HG03520 (cell line): ENCODE measurements around the gene RUNX3.

Experiments used
- ATAC-seq: cut with Tn5 transposase; IDR thresholded peaks from one replicate; pipeline ENCODE4 v1.9.1; 2021; ENCODE audit warnings: mild to moderate bottlenecking, moderate library complexity; ENCODE audit not compliant: unreplicated experiment

The RUNX3 gene

GRCh38 chr1:24903955-24904730 is 25.9 kb downstream of the RUNX3 start:
- no peak for ATAC-seq

DNA sequence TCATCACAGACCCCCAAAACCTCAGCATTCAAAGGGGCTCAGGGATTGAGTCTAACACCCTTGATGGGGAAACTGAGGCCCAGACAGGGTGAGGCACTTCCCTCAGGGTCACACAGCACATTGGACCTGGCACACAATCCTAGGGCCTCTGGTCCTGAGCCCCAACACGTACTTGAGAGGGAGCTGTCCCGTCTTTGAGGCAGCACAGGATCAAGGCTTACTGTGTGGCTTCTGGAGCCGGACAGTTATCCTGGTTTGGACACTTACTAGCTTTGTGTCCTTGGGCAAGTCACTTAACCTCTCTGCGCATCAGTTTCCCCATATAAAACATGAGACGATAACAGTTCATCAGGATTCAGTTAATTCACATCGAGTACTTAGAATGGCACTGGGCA is 26.5 kb downstream of the RUNX3 start:
- ATAC-seq: no peak

GRCh38 chr1:24903011-24903461 is 27.0 kb downstream of the RUNX3 start:
- no peak for ATAC-seq

GRCh38 chr1:24902471-24902891 is 27.6 kb downstream of the RUNX3 start:
- no peak for ATAC-seq

DNA sequence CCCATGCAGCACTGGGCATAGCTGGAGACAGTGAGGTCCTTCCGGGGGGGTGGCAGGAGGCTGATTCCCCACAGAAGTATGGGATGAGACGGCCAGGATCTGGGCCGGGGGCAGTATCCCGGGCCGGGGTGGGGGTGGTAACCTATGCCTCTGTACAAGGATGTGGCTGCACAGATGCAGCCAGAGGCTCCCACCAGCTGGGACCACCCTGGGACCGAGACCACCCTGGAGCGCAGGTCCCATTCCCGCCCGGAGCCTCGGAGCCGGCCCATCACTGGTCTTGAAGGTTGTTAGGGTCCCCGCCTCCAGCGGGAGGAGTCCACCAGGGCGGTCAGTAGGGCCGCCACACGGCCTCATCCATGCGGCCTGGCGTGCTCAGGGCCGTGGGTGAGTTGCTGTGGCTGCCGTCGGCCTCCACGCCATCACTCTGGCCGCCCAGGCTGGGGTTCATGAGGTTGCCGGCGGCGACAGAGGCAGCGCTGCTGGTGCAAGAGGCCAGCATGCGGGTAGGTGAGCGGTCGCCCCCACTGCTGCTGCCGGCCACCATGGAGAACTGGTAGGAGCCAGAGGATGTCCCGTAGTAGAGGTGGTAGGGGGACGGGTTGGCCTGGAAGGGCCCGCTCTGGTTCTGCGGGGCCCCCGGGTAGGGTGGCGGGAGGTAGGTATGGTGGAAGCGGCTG is 28.1 kb downstream of the RUNX3 start:
- no peak for ATAC-seq

DNA sequence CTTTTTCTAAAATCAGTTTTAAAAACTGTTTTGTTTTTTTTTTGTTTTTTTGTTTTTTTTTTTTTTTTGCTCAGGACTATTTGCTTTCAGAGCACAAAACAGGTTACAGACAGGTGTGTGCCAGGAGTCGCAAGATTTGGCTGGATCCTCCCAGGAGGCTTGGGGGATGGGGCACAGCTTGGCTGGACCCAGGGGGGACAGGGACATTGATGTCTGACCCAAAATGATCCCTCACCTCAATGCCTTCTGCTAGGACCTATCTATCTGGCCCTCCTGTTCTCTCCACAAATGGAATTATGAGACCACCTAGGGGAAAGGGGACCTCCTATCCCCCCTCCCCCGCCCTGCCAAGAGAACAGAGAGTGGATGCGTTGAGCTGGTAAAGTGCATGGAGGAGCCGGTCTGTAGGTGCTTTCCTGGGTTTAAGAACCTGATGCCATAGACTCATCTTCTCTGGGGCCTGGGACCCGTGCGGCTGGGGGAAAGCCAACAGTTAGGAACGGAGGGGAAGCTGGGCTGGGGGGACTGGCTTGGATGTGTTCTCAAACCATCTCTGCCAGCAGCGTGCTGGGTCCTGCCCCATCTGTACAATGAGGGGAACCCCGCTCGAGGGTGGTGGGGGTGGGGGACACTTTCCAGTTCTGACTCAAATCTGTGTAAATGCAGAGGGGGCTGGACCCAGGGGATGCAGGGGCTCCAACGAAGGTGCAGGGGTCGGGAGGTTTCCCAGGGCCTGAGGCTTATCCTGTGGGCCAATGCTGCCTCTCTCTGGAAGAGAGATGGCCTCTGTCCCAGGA is 28.9 kb downstream of the RUNX3 start:
- ATAC-seq: no peak

DNA sequence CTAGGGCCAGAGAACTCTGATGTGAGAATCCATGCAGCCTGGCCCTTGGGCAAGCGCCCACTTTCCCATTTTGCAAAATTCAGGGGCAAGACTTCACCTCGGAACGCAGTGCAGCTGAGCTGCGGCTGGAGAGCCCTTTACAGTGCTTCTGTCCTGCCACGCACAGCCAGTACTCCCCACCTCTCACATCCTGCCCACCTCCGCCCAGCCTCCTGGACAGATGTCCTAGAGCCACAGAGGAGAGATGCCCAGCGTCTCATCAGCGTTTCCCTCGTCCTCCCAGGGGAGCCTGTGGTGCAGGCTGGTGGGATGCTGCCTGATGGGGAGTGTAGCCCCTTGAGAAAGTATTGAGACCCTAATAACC is 29.6 kb downstream of the RUNX3 start:
- no peak for ATAC-seq

DNA sequence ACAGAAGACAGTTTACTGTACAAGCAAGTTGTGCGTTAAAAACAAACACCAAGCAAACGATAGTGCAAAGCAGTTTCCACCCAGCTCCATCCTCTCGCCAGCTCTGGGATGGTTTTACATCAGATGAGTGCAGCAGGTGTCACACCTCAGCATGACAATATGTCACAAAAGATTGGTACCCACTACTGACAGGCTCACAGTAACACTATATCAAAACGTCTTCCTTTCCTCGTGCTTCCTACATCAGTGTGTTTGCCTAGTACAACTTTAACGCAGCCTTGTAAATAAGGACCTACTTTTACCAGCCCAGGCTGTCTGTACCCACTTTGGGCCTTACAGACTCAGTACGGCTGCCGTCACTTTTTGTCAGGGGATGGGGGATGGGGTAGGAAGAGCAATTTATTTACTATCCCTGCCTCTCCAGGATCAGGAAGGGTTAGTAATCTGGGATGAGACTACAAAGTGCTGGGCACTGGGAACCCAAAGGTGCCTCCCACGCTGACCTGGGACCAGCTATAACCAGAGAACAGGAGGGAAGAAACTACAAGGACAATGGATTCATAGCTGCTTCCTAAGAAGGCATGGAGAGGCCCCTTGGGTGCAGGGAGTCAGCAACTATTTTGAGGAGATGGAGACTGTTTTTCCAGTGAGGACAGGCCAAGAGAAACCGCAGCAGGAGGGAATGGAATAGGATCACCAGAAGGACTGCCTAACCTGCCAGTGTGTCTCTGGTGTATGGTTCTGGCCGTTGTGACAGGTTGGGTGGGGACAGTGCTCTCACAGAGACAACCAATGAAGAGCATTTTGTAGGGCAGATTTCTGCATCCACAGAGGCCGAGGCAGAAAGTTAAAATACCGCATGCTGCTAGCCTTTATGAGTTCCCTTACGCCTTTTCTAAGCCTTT is 30.2 kb downstream of the RUNX3 start:
- ATAC-seq: no peak

GRCh38 chr1:24898909-24899439 is 31.1 kb downstream of the RUNX3 start:
- no peak for ATAC-seq

GRCh38 chr1:24898152-24898908 is 31.7 kb downstream of the RUNX3 start:
- no peak for ATAC-seq

DNA sequence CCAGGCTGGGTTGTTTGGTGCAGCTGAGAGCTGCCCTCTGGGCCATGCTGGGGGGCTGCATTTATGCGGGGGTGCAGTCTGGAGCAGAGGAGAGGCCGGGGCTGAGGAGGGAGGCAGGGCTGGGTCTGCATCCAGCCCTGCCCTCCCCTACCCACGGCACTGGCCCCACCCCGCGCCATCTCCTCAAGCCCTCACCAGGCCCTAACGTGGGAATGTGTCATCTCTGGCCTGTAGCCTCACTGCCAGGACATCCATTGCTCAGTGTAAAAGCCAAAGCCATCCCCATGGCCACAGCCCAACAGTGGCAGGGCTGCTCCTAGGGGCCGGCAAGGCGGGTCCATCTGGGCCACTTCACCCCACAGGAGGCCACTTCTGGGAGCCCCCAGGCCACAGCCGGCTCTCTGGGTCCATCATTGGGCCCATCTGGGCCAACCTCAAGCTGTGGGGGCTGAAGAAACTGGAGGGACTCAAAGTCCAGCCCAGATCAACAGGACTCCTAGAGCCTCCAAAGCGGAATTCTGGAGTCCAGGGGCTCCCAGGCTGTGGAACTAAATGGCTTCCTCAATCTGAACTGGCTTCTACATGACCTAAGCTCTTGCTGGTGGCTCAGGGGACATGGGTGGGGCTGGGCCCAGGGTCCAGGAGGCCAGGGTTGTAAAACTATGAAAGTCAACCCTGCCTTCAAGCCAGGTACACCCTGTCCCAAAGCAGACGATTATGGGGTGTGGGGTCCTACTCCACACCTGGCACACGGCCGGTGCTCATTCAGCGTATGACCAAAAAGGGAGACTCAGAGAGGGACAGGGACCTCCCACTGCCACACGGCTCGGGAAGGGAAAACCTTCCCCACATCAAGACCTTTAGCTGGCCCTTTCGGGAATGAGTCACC is 32.6 kb downstream of the RUNX3 start:
- ATAC-seq: no peak

- no peak for ATAC-seq
Measured at GRCh38 chr1:24896596-24897262, 33.3 kb downstream of the RUNX3 start.

DNA sequence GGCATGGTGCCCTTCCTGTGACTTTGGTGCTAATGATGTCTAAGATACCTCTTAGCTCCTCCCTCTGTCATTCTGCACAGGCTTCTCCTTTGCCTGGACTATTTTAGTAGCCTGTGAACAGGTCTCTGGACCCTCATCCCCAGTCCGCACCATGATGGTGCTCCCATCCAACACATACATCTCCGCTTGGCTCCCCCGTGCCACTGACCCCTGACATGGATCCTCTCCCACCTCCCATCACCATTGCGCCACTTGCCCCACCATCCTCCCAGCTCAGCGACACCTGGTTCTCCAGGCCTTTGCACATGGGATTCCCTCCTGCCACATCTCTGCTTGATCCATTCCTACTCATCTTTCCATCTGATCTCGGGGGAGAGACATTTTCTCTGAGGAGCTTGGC is 33.9 kb downstream of the RUNX3 start:
- no peak for ATAC-seq

GRCh38 chr1:24895511-24895910 is 34.6 kb downstream of the RUNX3 start:
- ATAC-seq: no peak

DNA sequence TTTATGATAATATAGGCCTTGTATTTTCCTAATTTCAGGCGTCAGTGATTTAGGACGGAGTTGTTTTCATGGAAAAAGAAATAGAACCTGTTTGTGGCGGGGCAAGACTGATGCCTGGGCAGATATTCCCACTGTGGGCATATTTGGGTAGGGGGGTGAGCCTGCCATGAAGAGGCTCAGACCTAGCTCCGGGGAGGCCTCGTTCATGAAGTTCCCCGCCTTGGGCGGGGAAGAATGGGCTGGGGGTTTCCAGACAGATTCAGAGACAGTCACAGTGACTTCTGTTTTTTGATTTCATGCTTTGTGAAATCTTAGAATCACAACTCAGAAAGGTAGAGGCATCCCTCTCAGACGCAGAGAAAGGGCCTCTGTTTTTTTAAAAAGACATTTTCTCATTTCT is 36.1 kb downstream of the RUNX3 start:
- ATAC-seq: no peak

GRCh38 chr1:24893431-24893830 is 36.6 kb downstream of the RUNX3 start:
- ATAC-seq: no peak

GRCh38 chr1:24892188-24893153 is 37.6 kb downstream of the RUNX3 start:
- ATAC-seq: no peak
